Activated CD4-positive, CD25-positive, alpha-beta regulatory T cell (primary cell): ENCODE data around the gene EPS8L3.

Experiments
- DNase-seq, 4 experiments: peaks; one replicate each; lab custom pipeline; 2025; lab: John Stamatoyannopoulos, UW

Gene EPS8L3

GRCh38 chr1:109793486-109794318 lies 30.0 kb upstream of the EPS8L3 start:
- DNase-seq: no peak

- no peak for DNase-seq
Observed at GRCh38 chr1:109793089-109793485, 29.4 kb upstream of the EPS8L3 start.

GRCh38 chr1:109792056-109792831 lies 28.5 kb upstream of the EPS8L3 start:
- DNase-seq: no peak

- DNase-seq: no peak
Observed at GRCh38 chr1:109791495-109792043, 27.8 kb upstream of the EPS8L3 start.

GRCh38 chr1:109790735-109791494 lies 27.2 kb upstream of the EPS8L3 start:
- DNase-seq: peak; percentile 36 to 63 (median 62)

GRCh38 chr1:109790329-109790728 lies 26.6 kb upstream of the EPS8L3 start:
- DNase-seq: no peak

- DNase-seq: no peak
Observed at GRCh38 chr1:109789551-109790180, 25.9 kb upstream of the EPS8L3 start.

GRCh38 chr1:109788695-109789521 lies 25.2 kb upstream of the EPS8L3 start:
- no peak for DNase-seq

GRCh38 chr1:109787845-109788601 lies 24.3 kb upstream of the EPS8L3 start:
- no peak for DNase-seq

- DNase-seq: no peak
Observed at GRCh38 chr1:109787211-109787844, 23.6 kb upstream of the EPS8L3 start.

- DNase-seq: no peak
Observed at GRCh38 chr1:109786531-109787021, 22.9 kb upstream of the EPS8L3 start.

- no peak for DNase-seq
Observed at GRCh38 chr1:109786112-109786480, 22.4 kb upstream of the EPS8L3 start.

GRCh38 chr1:109785446-109786111 lies 21.9 kb upstream of the EPS8L3 start:
- no peak for DNase-seq

- DNase-seq: no peak
Observed at GRCh38 chr1:109784551-109785252, 21.0 kb upstream of the EPS8L3 start.

- DNase-seq: no peak
Observed at GRCh38 chr1:109783436-109783835, 19.7 kb upstream of the EPS8L3 start.

- no peak for DNase-seq
Observed at GRCh38 chr1:109782927-109783326, 19.2 kb upstream of the EPS8L3 start.

GRCh38 chr1:109782514-109782913 lies 18.8 kb upstream of the EPS8L3 start:
- no peak for DNase-seq

- no peak for DNase-seq
Observed at GRCh38 chr1:109781806-109782205, 18.1 kb upstream of the EPS8L3 start.
